HEK293 (cell line): ENCODE measurements around the gene ALDH8A1.

ENCODE experiments used
- CTCF ChIA-PET: fragments of 350-600 bp; formaldehyde crosslinking; extraction: SDS; loops from one replicate; lab custom pipeline; 2021; ENCODE audit warnings: antibody characterized with exemption; lab: Yijun Ruan, JAX
- POLR2A ChIA-PET: fragments of 300-600 bp; formaldehyde crosslinking; extraction: SDS; loops from one replicate; lab custom pipeline; 2020; ENCODE audit warnings: antibody characterized with exemption, inconsistent platforms; lab: Yijun Ruan, JAX
- H3K27ac ChIP-seq: fragments of 200-500 bp; sonication (Bioruptor generic); 2 replicates; pipeline ENCODE4 v1.5.1; 2014; ENCODE audit warnings: low read depth, low read length, control low read depth, inconsistent platforms; ENCODE audit errors: extremely low read depth
- H3K36me3 ChIP-seq, 2 experiments: fragments of 200-500 bp in 1 of 2; sonication (Bioruptor generic) in 1 of 2; 1 replicate in 1 of 2; 2 replicates in 1 of 2; pipeline ENCODE4 v1.5.1; 2014 to 2017; ENCODE audit warnings: inconsistent platforms in 2 of 2, low read length in 2 of 2; ENCODE audit not compliant: control insufficient read depth in 2 of 2, insufficient read depth in 1 of 2
- H3K4me1 ChIP-seq: fragments of 200-500 bp; sonication (Bioruptor generic); 2 replicates; pipeline ENCODE4 v1.5.1; 2014; ENCODE audit warnings: mild to moderate bottlenecking, low read length, inconsistent platforms; ENCODE audit not compliant: control insufficient read depth, insufficient read depth
- H3K4me3 ChIP-seq: 2 replicates; pipeline ENCODE4 v1.5.1; 2011; ENCODE audit warnings: low read depth, mild to moderate bottlenecking, control low read depth, low read length, moderate library complexity
- H3K9me3 ChIP-seq: fragments of 200-500 bp; sonication (Bioruptor generic); 2 replicates; pipeline ENCODE4 v1.5.1; 2014; ENCODE audit warnings: low read depth, low read length, inconsistent platforms; ENCODE audit not compliant: control insufficient read depth, insufficient read depth
- BCL11A ChIP-seq: fragments of 450-650 bp; formaldehyde crosslinking; IDR thresholded peaks from 2 replicates; pipeline ENCODE4 v1.5.1; 2016; ENCODE audit warnings: low read depth, missing biosample characterization, missing genetic modification characterization
- GFI1B ChIP-seq: fragments of 450-650 bp; formaldehyde crosslinking; IDR thresholded peaks from 2 replicates; pipeline ENCODE4 v1.5.1; 2016; ENCODE audit warnings: missing biosample characterization, missing genetic modification characterization
- KLF7 ChIP-seq: fragments of 450-650 bp; formaldehyde crosslinking; IDR thresholded peaks from 2 replicates; pipeline ENCODE4 v1.5.1; 2016; ENCODE audit warnings: missing biosample characterization, missing genetic modification characterization, borderline replicate concordance
- REST ChIP-seq: fragments of 450-650 bp; formaldehyde crosslinking; IDR thresholded peaks from 2 replicates; pipeline ENCODE4 v1.5.1; 2016; ENCODE audit warnings: missing biosample characterization, missing genetic modification characterization
- SCRT2 ChIP-seq: fragments of 450-650 bp; formaldehyde crosslinking; IDR thresholded peaks from 2 replicates; pipeline ENCODE4 v1.5.1; 2016; ENCODE audit warnings: missing biosample characterization, missing genetic modification characterization
- SP3 ChIP-seq: fragments of 450-650 bp; formaldehyde crosslinking; IDR thresholded peaks from 2 replicates; pipeline ENCODE4 v1.5.1; 2016; ENCODE audit warnings: missing biosample characterization, missing genetic modification characterization
- ZBTB8A ChIP-seq: fragments of 450-650 bp; formaldehyde crosslinking; IDR thresholded peaks from 2 replicates; pipeline ENCODE4 v1.5.1; 2016; ENCODE audit warnings: missing biosample characterization, missing genetic modification characterization
- ZNF133 ChIP-seq: fragments of 450-650 bp; formaldehyde crosslinking; IDR thresholded peaks from 2 replicates; pipeline ENCODE4 v1.5.1; 2016; ENCODE audit warnings: missing biosample characterization, missing genetic modification characterization
- ZNF174 ChIP-seq: fragments of 450-650 bp; formaldehyde crosslinking; IDR thresholded peaks from 2 replicates; pipeline ENCODE4 v1.5.0; 2017; ENCODE audit warnings: missing biosample characterization, mild to moderate bottlenecking, missing genetic modification characterization
- ZNF184 ChIP-seq: fragments of 450-650 bp; IDR thresholded peaks from 2 replicates; pipeline ENCODE4 v1.5.1; 2018; ENCODE audit warnings: missing biosample characterization, mild to moderate bottlenecking, missing genetic modification characterization
- ZNF19 ChIP-seq: fragments of 450-650 bp; formaldehyde crosslinking; IDR thresholded peaks from 2 replicates; pipeline ENCODE4; 2016; ENCODE audit warnings: missing biosample characterization, missing genetic modification characterization, low read depth
- ZNF26 ChIP-seq: fragments of 450-650 bp; formaldehyde crosslinking; IDR thresholded peaks from 2 replicates; pipeline ENCODE4 v1.5.1; 2016; ENCODE audit warnings: missing biosample characterization, missing genetic modification characterization
- ZNF280D ChIP-seq: fragments of 450-650 bp; formaldehyde crosslinking; IDR thresholded peaks from 2 replicates; pipeline ENCODE4 v1.5.1; 2016; ENCODE audit warnings: missing biosample characterization, missing genetic modification characterization
- ZNF341 ChIP-seq: fragments of 450-650 bp; formaldehyde crosslinking; IDR thresholded peaks from 2 replicates; pipeline ENCODE4; 2016; ENCODE audit warnings: low read depth, missing biosample characterization, missing genetic modification characterization
- ZNF362 ChIP-seq: fragments of 450-650 bp; formaldehyde crosslinking; IDR thresholded peaks from 2 replicates; pipeline ENCODE4 v1.5.1; 2016; ENCODE audit warnings: missing biosample characterization, missing genetic modification characterization
- ZNF423 ChIP-seq: fragments of 450-650 bp; formaldehyde crosslinking; IDR thresholded peaks from 2 replicates; pipeline ENCODE4 v1.5.1; 2016; ENCODE audit warnings: missing biosample characterization, missing genetic modification characterization
- ZNF600 ChIP-seq: fragments of 450-650 bp; formaldehyde crosslinking; IDR thresholded peaks from 2 replicates; pipeline ENCODE4 v1.5.1; 2016; ENCODE audit warnings: missing biosample characterization, missing genetic modification characterization
- ZNF623 ChIP-seq: fragments of 450-650 bp; formaldehyde crosslinking; IDR thresholded peaks from 2 replicates; pipeline ENCODE4 v1.5.1; 2016; ENCODE audit warnings: missing biosample characterization, missing genetic modification characterization
- ZNF654 ChIP-seq: fragments of 450-650 bp; formaldehyde crosslinking; IDR thresholded peaks from 2 replicates; pipeline ENCODE4 v1.5.1; 2016; ENCODE audit warnings: low read depth, missing biosample characterization, missing genetic modification characterization
- ZNF777 ChIP-seq: fragments of 450-650 bp; formaldehyde crosslinking; IDR thresholded peaks from 2 replicates; pipeline ENCODE4 v1.5.1; 2017; ENCODE audit warnings: missing biosample characterization, missing genetic modification characterization, borderline replicate concordance

Gene ALDH8A1

GRCh38 chr6:134903448-134903847 is 46.5 kb downstream of the ALDH8A1 start:
- H3K27ac ChIP-seq = no peak overlapping the region
- ChIA-PET POLR2A (no interaction called here), CTCF (interaction anchor here (0.6 kb wide), 1 partner anchor 791 kb away, joined by 3 read pairs; no protein-coding TSS in a partner anchor)
- no peak for TF ChIP-seq ZNF280D
- no peak for TF ChIP-seq ZNF423
- TF ChIP-seq ZNF777 (tag by site-specific recombination) = no peak
- TF ChIP-seq ZBTB8A (tag by site-specific recombination) = no peak
- TF ChIP-seq ZNF362 (tag by site-specific recombination) = no peak
- no peak for TF ChIP-seq ZNF26 (tag by site-specific recombination)
- no peak for TF ChIP-seq ZNF341 (tag by site-specific recombination)
- H3K36me3 ChIP-seq = no peaks in the 10 kb centered on the region
- no peak overlapping the region for H3K4me3 ChIP-seq
- H3K4me1 ChIP-seq = no peaks in the 10 kb centered on the region
- H3K9me3 ChIP-seq = no peaks in the 10 kb centered on the region

- CTCF ChIA-PET = interaction anchor here (0.6 kb wide), 1 partner anchor 791 kb away, joined by 3 read pairs; no protein-coding TSS in a partner anchor
Observed at GRCh38 chr6:134902936-134903335, 47.0 kb downstream of the ALDH8A1 start.

More at GRCh38 chr6:134902936-134903335, 47.0 kb downstream of the ALDH8A1 start:
- Histone ChIP-seq H3K4me1 (no peaks in the 10 kb centered on the region), H3K36me3 (no peaks in the 10 kb centered on the region), H3K4me3 (no peak overlapping the region), H3K27ac (no peak overlapping the region), H3K9me3 (no peaks in the 10 kb centered on the region)
- POLR2A ChIA-PET = no interaction called here
- TF ChIP-seq BCL11A (tag by site-specific recombination) (no peak), ZNF600 (tag by site-specific recombination) (no peak), SCRT2 (tag by site-specific recombination) (no peak), KLF7 (tag by site-specific recombination) (no peak), ZNF174 (no peak), SP3 (tag by site-specific recombination) (no peak), ZNF184 (tag by site-specific recombination) (no peak), GFI1B (no peak), REST (tag by site-specific recombination) (no peak), ZNF654 (tag by site-specific recombination) (no peak), ZNF133 (no peak), ZNF19 (tag by site-specific recombination) (no peak), ZNF623 (tag by site-specific recombination) (no peak)
